GM18868 (cell line): ENCODE results near the gene COLEC12.

Source experiments
- ATAC-seq: cut with Tn5 transposase; IDR thresholded peaks from one replicate; pipeline ENCODE4 v1.9.1; 2021; ENCODE audit warnings: mild to moderate bottlenecking, moderate library complexity; ENCODE audit not compliant: unreplicated experiment

COLEC12 gene

GRCh38 chr18:475202-476031 is 25.1 kb downstream of the COLEC12 start:
- no peak for ATAC-seq

GRCh38 chr18:474416-474815 is 26.1 kb downstream of the COLEC12 start:
- ATAC-seq = no peak

GRCh38 chr18:473802-474201 is 26.7 kb downstream of the COLEC12 start:
- ATAC-seq = no peak

GRCh38 chr18:471716-472115 is 28.8 kb downstream of the COLEC12 start:
- ATAC-seq = no peak

GRCh38 chr18:470661-471501 is 29.6 kb downstream of the COLEC12 start:
- no peak for ATAC-seq

GRCh38 chr18:468955-469790 is 31.3 kb downstream of the COLEC12 start:
- no peak for ATAC-seq

GRCh38 chr18:463827-464541 is 36.5 kb downstream of the COLEC12 start:
- no peak for ATAC-seq

GRCh38 chr18:463403-463802 is 37.1 kb downstream of the COLEC12 start:
- no peak for ATAC-seq

- ATAC-seq = no peak
Measured at GRCh38 chr18:461762-462161, 38.7 kb downstream of the COLEC12 start.

- ATAC-seq = no peak
Measured at GRCh38 chr18:460791-461190, 39.7 kb downstream of the COLEC12 start.

- no peak for ATAC-seq
Measured at GRCh38 chr18:459814-460593, 40.5 kb downstream of the COLEC12 start.

- no peak for ATAC-seq
Measured at GRCh38 chr18:457521-458412, 42.7 kb downstream of the COLEC12 start.

GRCh38 chr18:457140-457519 is 43.4 kb downstream of the COLEC12 start:
- ATAC-seq = no peak

- no peak for ATAC-seq
Measured at GRCh38 chr18:456361-457139, 44.0 kb downstream of the COLEC12 start.

GRCh38 chr18:453400-453799 is 47.1 kb downstream of the COLEC12 start:
- no peak for ATAC-seq

GRCh38 chr18:452816-453215 is 47.7 kb downstream of the COLEC12 start:
- ATAC-seq = no peak

- ATAC-seq = no peak
Measured at GRCh38 chr18:449374-449773, 51.1 kb downstream of the COLEC12 start.
